Left lobe of liver (tissue), 2 donors: ENCODE results near the gene EIF5A2. TPM values are rescaled to one million over a fixed set of nuclear protein-coding genes. Genes with fewer than 3 reads are reported as not detected.

Source experiments
- ATAC-seq: fragments of 200-7000 bp; cut with Tn5 transposase; one replicate; pipeline ENCODE4 v1.9.1; 2020; ENCODE audit warnings: mild to moderate bottlenecking, moderate library complexity
- DNase-seq: peaks from one replicate; pipeline ENCODE4 v3.0.0-alpha.2; 2020; ENCODE audit warnings: low spot score
- total RNA-seq: library from RNA; stranded (reverse); gene quantifications from one replicate; pipeline ENCODE4 v1.2.1, GENCODE V29; 2021
- donor health status: DM: no; HTN: no; CAD: no; lungs with moderate emphysema.
- donor health status: DM: no; HTN: yes; CAD: no.

The EIF5A2 gene
- total RNA-seq, 1 donor from 2014 or later, result 1.6 TPM

DNA sequence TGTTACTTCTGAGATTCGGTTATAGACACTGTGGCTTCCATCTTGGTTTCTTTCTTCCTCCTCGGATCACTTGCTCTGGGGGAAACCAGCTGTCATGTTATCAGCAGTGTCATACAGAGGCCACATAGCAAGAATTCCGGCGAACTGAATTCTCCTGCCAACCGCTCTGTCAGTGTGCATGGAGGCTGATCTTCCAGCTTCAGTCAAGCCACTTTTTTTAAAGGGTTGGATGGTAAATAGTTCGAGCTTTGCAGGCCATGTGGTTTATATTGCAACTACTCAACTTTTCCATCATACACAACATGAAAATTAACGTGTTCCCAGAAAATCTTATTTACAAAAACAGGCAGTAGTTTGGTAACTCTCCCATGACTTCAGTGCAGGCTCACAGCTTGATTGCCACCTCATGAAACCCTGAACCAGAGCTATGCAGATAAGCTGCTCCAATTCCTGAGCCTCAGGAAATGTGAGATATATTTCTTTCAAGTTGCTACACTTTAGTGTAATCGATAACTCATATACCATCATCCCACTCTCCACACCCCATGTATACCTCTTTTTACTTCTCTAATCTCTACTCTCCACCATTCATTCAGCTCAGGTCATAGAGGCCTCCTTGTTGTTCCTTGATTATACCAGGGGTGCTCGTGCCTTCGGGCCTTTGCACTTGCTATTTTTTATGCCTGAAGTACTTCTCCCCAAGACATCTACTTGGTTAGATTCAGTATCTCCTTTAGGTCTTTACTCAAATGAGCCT is 45.6 kb downstream of the EIF5A2 start:
- ATAC-seq (no peak), DNase-seq (no peak)

DNA sequence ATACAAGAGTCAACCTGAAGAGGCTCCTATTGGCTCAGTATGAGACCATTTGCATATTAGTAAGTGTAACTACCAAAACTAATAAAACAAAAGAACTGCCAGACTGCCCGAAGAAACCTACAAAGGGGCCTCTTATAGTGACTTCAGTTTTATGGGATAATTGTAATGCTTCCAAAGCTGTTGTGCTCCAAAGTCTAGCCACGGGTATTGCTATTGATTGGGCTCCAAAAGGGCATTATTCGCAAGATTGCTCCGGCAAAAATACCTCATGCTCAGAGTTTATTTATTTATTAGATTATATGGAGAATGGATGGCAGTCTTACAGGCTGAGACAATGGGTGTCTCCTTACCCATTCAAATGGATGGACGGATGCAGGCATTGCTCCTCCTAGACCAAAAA is 49.8 kb downstream of the EIF5A2 start:
- DNase-seq (no peak), ATAC-seq (peak; percentile 36)

DNA sequence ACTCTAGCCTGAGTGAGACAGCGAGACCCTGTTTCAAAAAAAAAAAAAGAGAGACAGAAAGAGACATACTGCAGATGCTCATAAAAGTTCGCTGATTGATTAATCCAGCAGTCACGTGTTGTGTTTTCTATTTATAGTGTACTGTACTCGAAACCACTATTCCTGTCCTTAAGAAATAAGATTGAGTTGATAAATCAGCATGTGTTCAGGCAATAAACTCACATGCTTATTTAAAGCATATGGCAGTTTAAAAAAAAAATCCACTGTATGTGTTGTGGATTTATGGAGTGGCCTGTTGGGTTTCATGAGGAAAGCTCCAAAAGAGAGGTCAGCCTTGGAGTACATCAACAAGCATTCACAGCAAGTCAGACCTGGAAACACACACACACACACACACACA is 56.1 kb downstream of the EIF5A2 start:
- ATAC-seq, result no peak
- DNase-seq, result no peak

DNA sequence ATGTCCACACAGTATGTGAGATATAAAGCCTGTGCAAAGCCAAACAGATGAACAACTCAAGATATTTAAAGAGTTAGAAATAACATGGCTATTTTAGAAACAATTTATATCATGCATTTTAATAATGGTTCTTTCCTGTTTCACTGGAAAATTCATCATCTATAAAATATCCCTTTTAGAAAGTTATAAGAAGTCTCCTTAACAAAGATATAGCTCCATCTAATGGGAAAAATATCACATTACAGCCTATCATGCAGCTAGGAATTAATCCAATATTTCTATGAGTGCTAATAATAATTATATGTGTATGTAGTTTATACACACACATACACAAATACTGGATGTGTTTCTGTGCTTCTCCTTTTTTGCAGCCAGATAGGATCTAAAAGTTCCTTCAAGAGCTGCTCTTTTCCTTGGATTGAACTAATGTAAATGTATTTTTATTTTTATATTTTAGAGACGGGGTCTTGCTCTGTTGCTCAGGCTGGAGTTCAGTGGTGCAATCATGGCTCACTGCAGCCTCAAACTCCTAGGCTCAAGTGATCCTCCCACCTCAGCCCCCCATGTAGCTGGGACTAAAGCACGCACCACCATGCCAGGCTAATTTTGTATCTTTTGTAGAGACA is 60.0 kb downstream of the EIF5A2 start:
- ATAC-seq (peak; percentile 31), DNase-seq (no peak)

DNA sequence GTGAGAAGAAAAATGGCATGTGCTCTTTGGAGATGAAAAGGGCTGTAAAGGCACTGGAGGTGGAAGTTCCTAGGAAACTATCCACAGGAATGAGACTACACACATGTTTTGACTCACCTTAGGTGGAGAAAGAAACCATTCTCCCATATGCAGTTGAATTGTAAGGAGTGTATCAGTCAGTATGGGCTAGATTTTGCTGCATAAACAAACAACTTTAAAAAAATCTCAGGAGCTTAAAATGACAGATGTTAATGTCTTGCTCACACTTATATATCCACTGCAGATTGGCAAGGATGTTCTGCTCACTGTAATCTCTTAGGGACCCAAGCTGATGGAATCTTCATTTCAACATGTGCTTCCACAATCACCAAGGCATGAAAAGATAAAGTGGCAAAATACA is 64.1 kb downstream of the EIF5A2 start:
- DNase-seq, result no peak
- no peak for ATAC-seq

DNA sequence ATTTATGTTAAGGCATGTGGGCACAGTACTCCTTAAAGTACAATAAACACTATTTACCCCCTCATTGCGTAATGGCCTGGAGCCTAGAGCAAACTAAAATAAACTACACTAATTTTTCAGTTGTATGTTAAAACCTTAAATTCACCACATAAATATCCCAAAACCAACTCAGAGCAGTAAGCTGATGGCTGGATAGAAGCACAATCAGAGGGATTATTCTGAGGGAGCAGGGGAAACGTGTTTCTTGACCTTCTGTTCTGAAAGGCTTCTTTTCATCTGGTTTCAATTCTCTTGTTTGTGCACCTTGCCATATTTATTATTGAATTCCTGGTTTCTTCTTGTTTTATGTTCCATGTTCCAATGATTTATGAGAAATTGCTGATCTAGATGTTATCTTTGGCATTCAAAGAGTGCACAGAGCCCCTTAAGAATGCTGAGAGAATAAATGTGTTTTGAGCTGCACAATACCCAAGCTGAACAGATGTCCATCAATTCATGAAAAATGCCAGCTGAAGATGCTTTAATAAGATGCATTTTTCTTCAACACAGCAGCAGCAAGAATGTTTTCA is 68.1 kb downstream of the EIF5A2 start:
- DNase-seq, result no peak

DNA sequence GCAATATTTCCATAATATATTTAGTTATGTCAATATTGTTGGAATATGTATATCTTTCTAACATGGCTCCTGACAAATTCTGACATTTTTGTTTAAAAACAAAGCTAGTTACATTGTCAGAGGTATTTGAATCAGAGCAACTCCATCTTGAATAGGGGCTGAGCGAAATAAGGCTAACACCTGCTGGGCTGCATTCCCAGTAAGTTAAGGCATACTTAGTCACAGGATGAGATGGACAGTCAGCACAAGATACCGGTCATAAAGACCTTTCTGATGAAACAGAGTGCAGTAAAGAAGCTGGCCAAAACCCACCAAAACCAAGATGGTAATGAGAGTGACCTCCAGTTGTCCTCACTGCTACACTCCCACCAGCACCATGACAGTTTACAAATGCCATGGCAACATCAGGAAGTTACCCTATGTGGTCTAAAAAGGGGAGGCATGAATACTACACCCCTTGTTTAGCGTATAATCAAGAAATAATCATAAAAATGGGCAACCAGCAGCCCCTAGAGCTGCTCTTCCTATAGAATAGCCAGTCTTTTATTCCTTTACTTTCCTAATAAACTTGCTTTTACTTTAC is 68.8 kb downstream of the EIF5A2 start:
- DNase-seq (no peak), ATAC-seq (no peak)

More for the DNA sequence above, 68.1 kb downstream of the EIF5A2 start:
- no peak for ATAC-seq

Other genes with a start within 250 kb of the EIF5A2 start
- gene RPL22L1, start 38.4 kb downstream of the EIF5A2 start, total RNA-seq, result 12.9 TPM
- 351 TPM for gene SLC2A2, start 118.1 kb upstream of the EIF5A2 start, total RNA-seq